Esophagus muscularis mucosa (tissue), 3 donors: Measurements from ENCODE around the gene TDG.

Source experiments
- CTCF ChIP-seq, 3 experiments: fragments of 200-600 bp in 2 of 3; fragments of 450-650 bp in 1 of 3; sonication (generic) in 2 of 3; IDR thresholded peaks; one replicate each; pipeline ENCODE4 v1.5.1; 2017 to 2019; ENCODE audit warnings: antibody characterized with exemption in 3 of 3, mild to moderate bottlenecking in 2 of 3, moderate library complexity in 1 of 3
- POLR2A ChIP-seq: fragments of 450-650 bp; IDR thresholded peaks from one replicate; pipeline ENCODE4 v1.6.1; 2017; ENCODE audit warnings: antibody characterized with exemption, moderate library complexity, mild to moderate bottlenecking, low read depth

GRCh38 chr12:103944964-103945363, 20.7 kb upstream of the TDG start:
- TF ChIP-seq CTCF (IDR thresholded peaks at IDR 0.05), result no peak
- no peak for TF ChIP-seq POLR2A
